PFSK-1 (cell line): ENCODE measurements around the gene SMIM7.

Source experiments
- POLR2AphosphoS5 ChIP-seq: IDR thresholded peaks from 2 replicates; pipeline ENCODE4 v1.6.1; 2012; ENCODE audit warnings: low read depth, mild to moderate bottlenecking, control low read depth, low read length, moderate library complexity
- SIN3A ChIP-seq: IDR thresholded peaks from 2 replicates; pipeline ENCODE4 v1.6.1; 2012; ENCODE audit warnings: mild to moderate bottlenecking, low read length, moderate library complexity, borderline replicate concordance; ENCODE audit not compliant: insufficient read depth
- TAF1 ChIP-seq: IDR thresholded peaks from 2 replicates; pipeline ENCODE4 v1.6.1; 2012; ENCODE audit warnings: low read length, control low read depth, borderline replicate concordance; ENCODE audit not compliant: insufficient read depth
- TF ChIP-seq, protein P1 (sequence below), 2 experiments: IDR thresholded peaks; 2 replicates each; pipeline versions ENCODE4 v1.6.1 to v1.8.0; 2011 to 2012; ENCODE audit warnings: low read depth in 2 of 2, low read length in 2 of 2, control low read depth in 1 of 2, inconsistent platforms in 1 of 2, mild to moderate bottlenecking in 1 of 2, moderate library complexity in 1 of 2; ENCODE audit not compliant: insufficient read depth in 1 of 2

GRCh38 chr19:16626796-16627192 lies 33.1 kb downstream of the SMIM7 start:
- TF ChIP-seq POLR2AphosphoS5 (no peak), SIN3A (0 out of 2 replicates have a peak, but pooled peaks have one; percentile 20), TAF1 (no peak)
- TF ChIP-seq, protein P1, sequence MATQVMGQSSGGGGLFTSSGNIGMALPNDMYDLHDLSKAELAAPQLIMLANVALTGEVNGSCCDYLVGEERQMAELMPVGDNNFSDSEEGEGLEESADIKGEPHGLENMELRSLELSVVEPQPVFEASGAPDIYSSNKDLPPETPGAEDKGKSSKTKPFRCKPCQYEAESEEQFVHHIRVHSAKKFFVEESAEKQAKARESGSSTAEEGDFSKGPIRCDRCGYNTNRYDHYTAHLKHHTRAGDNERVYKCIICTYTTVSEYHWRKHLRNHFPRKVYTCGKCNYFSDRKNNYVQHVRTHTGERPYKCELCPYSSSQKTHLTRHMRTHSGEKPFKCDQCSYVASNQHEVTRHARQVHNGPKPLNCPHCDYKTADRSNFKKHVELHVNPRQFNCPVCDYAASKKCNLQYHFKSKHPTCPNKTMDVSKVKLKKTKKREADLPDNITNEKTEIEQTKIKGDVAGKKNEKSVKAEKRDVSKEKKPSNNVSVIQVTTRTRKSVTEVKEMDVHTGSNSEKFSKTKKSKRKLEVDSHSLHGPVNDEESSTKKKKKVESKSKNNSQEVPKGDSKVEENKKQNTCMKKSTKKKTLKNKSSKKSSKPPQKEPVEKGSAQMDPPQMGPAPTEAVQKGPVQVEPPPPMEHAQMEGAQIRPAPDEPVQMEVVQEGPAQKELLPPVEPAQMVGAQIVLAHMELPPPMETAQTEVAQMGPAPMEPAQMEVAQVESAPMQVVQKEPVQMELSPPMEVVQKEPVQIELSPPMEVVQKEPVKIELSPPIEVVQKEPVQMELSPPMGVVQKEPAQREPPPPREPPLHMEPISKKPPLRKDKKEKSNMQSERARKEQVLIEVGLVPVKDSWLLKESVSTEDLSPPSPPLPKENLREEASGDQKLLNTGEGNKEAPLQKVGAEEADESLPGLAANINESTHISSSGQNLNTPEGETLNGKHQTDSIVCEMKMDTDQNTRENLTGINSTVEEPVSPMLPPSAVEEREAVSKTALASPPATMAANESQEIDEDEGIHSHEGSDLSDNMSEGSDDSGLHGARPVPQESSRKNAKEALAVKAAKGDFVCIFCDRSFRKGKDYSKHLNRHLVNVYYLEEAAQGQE (IDR thresholded peaks at IDR 0.05; ENCODE audit: insufficient read depth in 1 of 2, low read depth in 2 of 2, low read length in 2 of 2): no peak
